Cardiac septum (tissue), 1 donor: ENCODE data around the gene PPP1R8. TPM values are rescaled to one million over a fixed set of nuclear protein-coding genes. Genes with fewer than 3 reads are reported as not detected.
A peak's percentile ranks its signal among the peaks of the same experiment; 100 is the strongest.
"Not testable (repeated sequence)": the region's sequence is repeated elsewhere in the genome, so short reads cannot be mapped to it uniquely, and the experiment has no call there.

Experiments
- DNase-seq: peaks from one replicate; pipeline ENCODE4 v3.0.0-alpha.2; 2020; ENCODE audit warnings: low spot score
- intact Hi-C: fragments of 100-400 bp; cut with DNase I; formaldehyde crosslinking; loops from one replicate; pipeline ENCODE4 v1.14.0; 2022
- long read RNA-seq: library from polyadenylated mRNA; unstranded; transcript quantifications from one replicate; pipeline ENCODE4 v2.0.0, GENCODE V29; 2021
- total RNA-seq: library from RNA; stranded (reverse); fragmentation: NEBNext Ultra II Directional; extraction: Animal tissue kit (Norgen Biotek cat#: 25700); gene quantifications from one replicate; pipeline ENCODE4 v1.2.1, GENCODE V29; 2021
- donor health status: DM: no; HTN: no; CAD: no.

The PPP1R8 gene
- 23.8 TPM for total RNA-seq
- long read RNA-seq, partial matches to known transcripts: 0 of 3 reads
- long read RNA-seq, other reads (novel, unspliced or antisense): 2 of 3 reads

DNA sequence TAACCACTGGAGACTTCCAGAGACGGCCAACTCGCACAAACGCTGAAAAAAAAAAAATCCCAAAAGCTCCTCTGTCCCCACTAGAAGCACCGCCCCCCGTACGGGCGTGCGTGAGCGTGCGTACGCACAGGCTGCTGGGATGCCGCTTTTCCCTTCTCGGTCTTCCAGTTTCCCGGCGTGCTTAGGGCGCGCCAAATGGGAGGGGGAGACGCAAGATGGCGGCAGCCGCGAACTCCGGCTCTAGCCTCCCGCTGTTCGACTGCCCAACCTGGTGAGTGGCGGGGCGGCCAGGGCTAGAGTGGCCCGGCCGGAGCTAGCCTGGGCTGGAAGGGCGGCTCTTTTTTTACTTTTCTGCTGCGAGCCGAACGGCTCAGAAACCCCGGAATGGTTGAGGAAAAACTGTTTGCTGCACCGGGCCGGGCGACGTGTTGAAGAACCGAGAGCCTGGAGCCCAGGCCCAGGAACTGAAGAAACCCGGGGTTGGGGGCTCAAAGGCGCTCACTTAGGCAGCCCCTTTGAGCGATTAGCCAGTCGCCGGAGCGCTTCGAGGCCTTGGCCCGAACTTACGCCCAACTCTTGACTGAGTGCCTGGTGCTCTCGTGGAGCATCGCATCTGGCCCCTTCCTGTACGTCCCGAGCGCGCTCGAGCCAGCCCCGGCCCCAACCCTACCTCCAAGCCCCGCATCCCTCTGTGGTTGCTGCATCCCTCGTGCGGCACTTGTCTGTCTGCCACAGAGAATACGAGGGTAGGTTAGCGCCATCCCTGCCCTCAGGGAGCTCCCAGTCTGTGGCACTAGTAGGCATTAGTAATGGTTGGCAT lies at the start of gene PPP1R8:
PPP1R8 (plus strand) TSS at position 162 of the 820 bp plus-strand sequence; CDS start at position 216, 54 bp downstream.
- peak; percentile 96 for DNase-seq
- intact Hi-C loops: loop anchor here (2.0 to 5.0 kb wide), 2 partner anchors 59 to 106 kb away; partner anchors contain the start of genes FAM76A and STX12

DNA sequence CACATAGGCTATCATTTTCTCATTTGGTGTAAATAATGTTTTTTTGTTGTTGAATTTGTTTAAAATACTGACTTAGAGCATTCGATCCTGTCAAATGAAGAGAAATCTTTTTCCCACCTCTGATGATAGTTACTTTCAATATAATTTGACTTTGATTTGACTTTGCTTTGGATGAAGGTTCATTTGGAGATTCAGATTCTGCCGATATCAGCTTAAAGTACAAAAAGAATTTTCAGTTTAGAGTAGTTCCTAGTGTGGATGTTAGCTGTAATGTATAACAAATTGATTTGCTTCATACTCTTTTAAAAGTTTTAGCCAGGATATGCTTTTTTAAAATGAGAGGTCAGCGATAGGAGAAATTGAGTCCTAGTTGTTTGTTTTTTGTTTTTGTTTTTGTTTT lies 47.6 kb upstream of the PPP1R8 start:
- no peak for DNase-seq
- intact Hi-C loops: no loop called here

- intact Hi-C loops: no loop called here
- DNase-seq: no peak
Observed at GRCh38 chr1:27784700-27785099, 45.9 kb upstream of the PPP1R8 start.

DNA sequence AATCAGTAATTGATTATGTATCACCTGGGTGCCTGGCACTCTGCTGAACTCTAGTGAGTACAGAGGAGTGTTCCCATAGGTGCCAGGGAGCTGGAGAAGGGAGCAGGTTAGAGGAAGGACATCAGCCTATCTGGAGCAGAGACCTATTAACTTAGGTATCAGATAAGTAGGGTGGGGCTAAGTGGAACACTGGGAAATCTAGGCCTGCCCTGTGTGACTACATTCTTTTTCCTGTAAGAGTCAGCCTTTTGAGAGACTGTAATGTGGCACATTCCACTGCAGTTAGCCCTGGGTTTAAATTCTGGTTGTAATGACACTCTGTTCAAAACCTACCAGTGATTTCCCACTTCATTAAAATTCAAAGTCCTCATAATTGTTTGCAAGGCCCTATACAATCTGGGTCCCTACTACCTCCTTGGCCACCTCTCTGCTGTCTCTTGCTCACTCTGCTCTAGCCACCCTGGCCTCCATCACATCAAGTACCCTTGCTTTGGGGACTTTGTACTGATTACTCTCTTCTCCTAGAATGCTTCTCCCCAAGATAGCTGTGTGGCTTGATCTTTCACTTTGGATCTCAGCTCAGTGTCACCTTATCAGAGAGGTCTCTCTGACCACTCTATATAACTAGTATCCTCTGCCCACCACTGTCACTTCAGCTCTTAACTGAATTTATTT lies 44.7 kb upstream of the PPP1R8 start:
- intact Hi-C loops: no loop called here
- DNase-seq: no peak

GRCh38 chr1:27787895-27788294 lies 42.7 kb upstream of the PPP1R8 start:
- intact Hi-C loops: no loop called here
- DNase-seq: no peak

GRCh38 chr1:27789540-27790041 lies 41.0 kb upstream of the PPP1R8 start:
- no peak for DNase-seq
- intact Hi-C loops: no loop called here

- intact Hi-C loops, DNase-seq: not testable (repeated sequence)
Observed at GRCh38 chr1:27790270-27790669, 40.3 kb upstream of the PPP1R8 start.

DNA sequence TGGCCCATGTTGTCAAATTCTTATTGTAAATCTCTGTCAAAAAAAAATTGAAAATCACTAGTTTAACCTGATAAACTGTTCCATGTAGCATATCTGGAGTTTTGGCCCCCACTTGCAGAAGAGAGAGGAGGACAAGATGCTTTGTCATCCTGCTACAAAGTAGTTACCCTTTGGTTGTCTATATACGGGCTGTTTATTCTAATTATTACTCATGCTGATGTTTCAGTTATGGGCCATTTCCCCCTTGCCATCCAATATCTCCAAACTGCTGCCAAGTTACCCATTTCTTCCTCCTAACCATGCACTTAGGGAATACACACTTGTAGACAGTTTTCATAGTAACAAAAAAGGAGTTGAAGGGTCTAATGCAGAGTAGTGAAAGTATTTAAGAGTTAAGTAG lies 35.0 kb upstream of the PPP1R8 start:
- no peak for DNase-seq
- intact Hi-C loops: no loop called here

DNA sequence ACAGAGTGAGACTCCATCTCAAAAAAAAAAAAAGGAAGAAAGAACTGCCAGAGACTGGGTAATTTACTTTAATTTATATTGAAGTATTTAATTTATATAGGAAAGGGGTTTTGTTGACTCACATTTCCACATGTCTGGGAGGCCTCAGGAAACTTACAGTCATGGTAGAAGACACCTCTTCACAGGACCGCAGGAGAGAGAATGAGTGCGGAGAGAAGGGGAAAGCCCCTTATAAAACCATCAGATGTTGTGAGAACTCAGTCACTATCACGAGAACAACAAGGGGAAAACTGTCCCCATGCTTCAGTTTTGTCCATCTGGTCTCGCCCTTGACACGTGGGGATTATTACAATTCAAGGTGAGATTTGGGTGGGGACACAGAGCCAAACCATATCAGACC lies 25.8 kb upstream of the PPP1R8 start:
- DNase-seq: no peak
- intact Hi-C loops: no loop called here

GRCh38 chr1:27806758-27807157 lies 23.8 kb upstream of the PPP1R8 start:
- intact Hi-C loops: no loop called here
- DNase-seq: no peak

GRCh38 chr1:27807385-27807784 lies 23.2 kb upstream of the PPP1R8 start:
- intact Hi-C loops: no loop called here
- DNase-seq: no peak

DNA sequence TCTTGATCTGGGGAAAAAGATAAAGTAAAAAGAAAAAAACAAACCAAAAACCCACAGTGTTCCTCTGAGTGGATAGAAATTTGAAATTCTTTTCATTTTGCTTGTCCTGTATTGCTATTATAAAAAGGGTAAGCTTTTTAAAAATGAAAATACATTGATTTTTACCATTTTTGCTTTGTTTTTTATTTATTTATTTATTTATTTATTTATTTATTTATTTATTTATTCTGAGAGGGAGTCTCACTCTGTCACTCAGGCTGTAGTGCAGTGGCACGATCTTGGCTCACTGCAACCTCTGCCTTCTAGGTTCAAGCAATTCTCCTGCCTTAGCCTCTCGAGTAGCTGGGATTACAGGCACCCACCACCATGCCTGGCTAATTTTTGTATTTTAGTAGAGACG lies 22.5 kb upstream of the PPP1R8 start:
- intact Hi-C loops, DNase-seq: not testable (repeated sequence)

DNA sequence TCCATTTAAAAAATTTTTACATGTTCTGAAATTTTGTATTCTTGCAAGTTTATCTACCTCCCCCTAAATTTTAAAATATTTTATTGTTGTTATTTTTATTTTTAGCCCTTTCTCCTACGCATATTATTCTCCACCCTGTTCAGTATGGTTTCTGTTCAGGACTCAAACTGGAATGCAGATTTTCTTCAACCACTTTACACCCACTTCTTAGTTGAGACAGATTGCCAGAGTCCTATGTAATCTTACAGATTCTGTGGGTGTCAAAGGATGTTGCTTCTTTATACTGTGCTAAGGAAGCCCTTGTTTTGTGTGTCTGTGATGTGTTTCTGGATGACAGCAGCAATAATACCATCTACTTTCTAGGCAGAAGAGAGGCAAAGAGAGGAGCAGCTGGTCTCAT lies 20.7 kb upstream of the PPP1R8 start:
- intact Hi-C loops: no loop called here
- DNase-seq: no peak

GRCh38 chr1:27811741-27812500 lies 18.7 kb upstream of the PPP1R8 start:
- intact Hi-C loops: no loop called here
- no peak for DNase-seq

DNA sequence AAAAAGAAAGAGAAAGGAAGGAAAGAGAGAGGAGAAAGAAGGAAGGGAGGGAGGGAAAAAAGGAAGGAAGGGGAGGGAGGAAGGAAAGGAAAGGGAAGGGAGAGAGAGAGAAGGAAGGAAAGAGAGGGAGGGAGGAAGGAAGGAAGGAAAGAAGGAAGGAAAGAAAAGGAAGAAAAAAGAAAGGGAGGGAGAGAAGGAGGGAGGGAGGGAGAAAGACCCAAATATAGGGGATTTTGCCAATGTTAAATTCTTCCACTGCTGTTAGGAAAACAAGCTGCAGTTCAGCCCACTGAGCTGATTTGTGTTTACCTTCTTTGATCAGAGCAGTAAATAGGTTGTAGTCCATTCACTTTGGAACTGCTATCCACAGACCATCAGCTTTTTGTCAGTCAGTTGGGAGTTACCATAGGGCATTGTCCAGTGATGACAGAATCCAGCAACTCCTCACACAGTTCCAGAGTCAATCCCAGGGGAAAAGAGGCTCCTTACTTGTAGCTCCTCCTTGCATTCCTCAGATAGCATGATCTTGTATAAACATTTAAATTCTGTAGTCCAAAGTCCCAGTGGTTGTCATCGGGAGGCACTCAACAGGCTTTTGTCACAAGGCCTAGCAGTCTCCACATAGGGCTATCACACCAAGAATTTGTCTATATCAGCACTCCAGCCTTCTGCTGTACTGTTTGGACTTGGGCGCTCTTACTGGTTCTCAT lies 13.5 kb upstream of the PPP1R8 start:
- intact Hi-C loops: no loop called here
- DNase-seq: no peak

DNA sequence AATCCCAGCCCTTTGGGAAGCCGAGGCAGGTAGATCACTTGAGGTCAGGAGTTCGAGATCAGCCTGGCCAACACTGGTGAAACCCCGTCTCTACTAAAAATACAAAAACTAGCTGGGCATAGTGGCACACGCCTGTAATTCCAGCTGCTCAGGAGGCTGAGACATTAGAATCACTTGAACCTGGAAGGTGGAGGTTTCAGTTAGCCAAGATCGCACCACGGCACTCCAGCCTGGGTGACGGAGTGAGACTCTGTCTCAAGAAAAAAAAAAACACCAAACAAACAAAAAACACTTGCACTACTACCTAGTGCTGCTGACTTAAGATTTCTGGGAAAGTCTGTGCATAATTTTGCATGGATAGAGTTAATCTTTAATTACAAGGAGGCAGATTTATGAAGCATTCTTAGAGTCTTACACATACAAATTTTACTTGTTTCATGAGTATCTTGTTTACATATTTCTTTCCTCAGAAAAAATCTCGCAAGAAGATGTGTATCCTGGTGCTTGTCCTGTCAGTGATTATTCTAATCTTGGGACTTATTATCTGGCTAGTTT lies 8.7 kb upstream of the PPP1R8 start:
- no peak for DNase-seq
- intact Hi-C loops: no loop called here

GRCh38 chr1:27823784-27824183 lies 6.8 kb upstream of the PPP1R8 start:
- no peak for DNase-seq
- intact Hi-C loops: no loop called here

DNA sequence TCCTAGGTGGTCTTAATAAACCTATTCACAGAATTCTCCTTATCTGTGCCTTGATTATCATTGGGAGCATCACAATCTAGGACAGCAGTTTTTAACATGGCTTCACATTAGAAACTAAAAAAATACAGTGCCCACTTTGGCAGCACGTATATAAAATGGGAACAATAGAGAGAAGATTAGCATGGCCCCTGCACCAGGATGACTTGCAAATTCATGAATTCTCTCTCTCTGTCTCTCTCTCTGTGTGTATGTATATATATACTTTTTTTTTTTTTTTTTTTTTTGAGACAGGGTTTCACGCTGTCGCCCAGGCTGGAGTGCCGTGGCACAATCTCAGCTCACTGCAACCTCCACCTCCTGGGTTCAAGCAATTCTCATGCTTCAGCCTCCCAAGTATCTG lies 6.2 kb upstream of the PPP1R8 start:
- intact Hi-C loops: no loop called here
- no peak for DNase-seq

GRCh38 chr1:27829339-27829960 lies 1.1 kb upstream of the PPP1R8 start:
- DNase-seq, intact Hi-C loops: not testable (repeated sequence)
